Activated T-helper 17 cell treated with anti-CD3 and anti-CD28 coated beads, Interleukin-2, amount 50 U/mL, for 72 hours (primary cell): ENCODE measurements around the gene GCA. TPM values are rescaled to one million over a fixed set of nuclear protein-coding genes. Genes with fewer than 3 reads are reported as not detected.

Source experiments
- ATAC-seq: fragments of 150-1000 bp; cut with Tn5 transposase; replicated peaks from 2 replicates; pipeline ENCODE4 v1.10.0; 2021; ENCODE audit warnings: mild to moderate bottlenecking, moderate library complexity
- H3K27ac Mint-ChIP-seq: one replicate; pipeline ENCODE4 v1.8.0; 2022; ENCODE audit warnings: mixed read lengths
- H3K27me3 Mint-ChIP-seq: one replicate; pipeline ENCODE4 v1.8.0; 2022; ENCODE audit warnings: mixed read lengths
- H3K36me3 Mint-ChIP-seq: one replicate; pipeline ENCODE4 v1.8.0; 2022; ENCODE audit warnings: low read depth, mild to moderate bottlenecking, mixed read lengths
- H3K4me1 Mint-ChIP-seq: one replicate; pipeline ENCODE4 v1.8.0; 2022; ENCODE audit warnings: mixed read lengths
- H3K4me3 Mint-ChIP-seq: one replicate; pipeline ENCODE4 v1.8.0; 2022; ENCODE audit warnings: mild to moderate bottlenecking, mixed read lengths
- H3K9me3 Mint-ChIP-seq: one replicate; pipeline ENCODE4 v1.8.0; 2022; ENCODE audit warnings: mixed read lengths
- total RNA-seq, 2 donors: library from RNA; stranded (reverse); gene quantifications; one replicate each; pipeline ENCODE4 v1.2.3, GENCODE V29; 2022

GCA gene
- total RNA-seq, 2 donors from 2014 or later: 23.4 to 31.2 TPM

DNA sequence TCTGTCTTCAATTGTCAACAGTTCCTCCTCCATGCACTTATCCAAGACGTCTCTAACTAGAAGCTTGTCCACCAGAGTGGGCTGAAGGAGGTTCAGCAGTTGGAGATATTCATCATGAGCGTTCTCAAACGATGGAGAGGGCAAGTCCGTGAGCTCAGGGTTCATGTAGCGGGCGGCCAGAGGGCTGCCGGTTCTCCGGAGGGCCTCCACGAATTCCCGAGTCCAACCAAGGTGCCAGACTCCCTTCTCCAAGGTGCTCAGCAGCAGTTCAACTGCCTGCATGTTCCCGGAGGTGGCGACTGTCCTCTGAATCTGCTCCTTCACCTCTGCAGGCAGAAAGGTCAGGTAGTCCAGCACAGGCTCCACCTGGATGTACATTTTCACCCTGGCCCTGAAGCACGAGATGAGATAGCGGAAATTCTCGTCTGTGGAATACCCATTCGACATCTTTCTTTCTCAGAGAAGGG, 26.0 kb upstream of the GCA start:
- H3K4me1 Mint-ChIP-seq: peaks cover 32% of the 10 kb centered on the region
- H3K4me3 Mint-ChIP-seq: peak overlapping the region; percentile 99
- no peaks in the 10 kb centered on the region for H3K9me3 Mint-ChIP-seq
- ATAC-seq: peak; percentile 10
- no peaks in the 10 kb centered on the region for H3K27me3 Mint-ChIP-seq
- H3K27ac Mint-ChIP-seq: peak overlapping the region; percentile 99
- peaks cover 19% of the 10 kb centered on the region for H3K36me3 Mint-ChIP-seq

DNA sequence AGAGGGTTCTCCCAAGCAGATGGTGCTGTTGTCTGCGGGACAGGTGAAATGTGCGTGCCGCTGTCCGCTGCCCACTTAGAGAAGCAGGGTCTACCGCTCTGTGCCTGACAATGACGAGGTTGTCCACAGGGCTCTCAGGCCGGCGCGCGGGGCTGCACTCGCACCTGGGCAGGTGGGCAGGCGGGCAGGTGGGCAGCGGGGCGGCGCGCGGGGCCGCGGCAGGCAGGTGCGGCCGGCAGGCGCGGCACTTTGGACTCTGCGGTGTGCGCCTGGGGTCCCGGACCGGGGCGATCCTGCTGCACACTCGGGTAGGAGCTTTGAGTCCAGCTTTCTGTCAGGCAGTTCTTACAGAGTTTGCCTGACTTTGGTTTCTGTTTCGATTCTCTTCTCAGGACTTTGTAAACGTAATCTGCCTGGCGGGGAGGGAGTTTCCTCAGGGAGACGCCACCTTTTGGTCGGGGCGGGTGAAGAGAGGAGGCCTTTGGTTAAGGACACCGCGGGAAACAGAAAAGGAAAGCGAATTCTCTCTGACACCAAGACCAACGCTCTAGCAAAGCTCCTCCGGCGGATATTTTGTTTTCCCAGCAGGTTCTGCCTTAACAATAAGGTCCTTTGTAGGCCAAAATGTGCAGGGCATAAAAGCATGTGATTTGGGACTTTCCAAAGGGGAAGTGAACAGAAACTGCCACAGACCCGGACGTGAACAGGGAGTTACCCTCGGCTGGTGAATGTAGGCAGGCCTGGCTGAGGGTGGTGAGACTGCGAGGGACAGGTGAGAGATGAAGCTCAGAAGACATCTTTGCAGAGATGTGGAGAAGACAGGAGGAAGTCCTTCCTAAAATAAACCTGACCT, 25.4 kb upstream of the GCA start, which contains the start of gene IFIH1:
Gene IFIH1, minus strand, starts transcription at position 357 of the 853 bp plus-strand sequence. CDS start 377 bp downstream, outside the sequence.
- Mint-ChIP-seq H3K27ac (peak within 1 kb of the TSS; percentile 99), H3K9me3 (no peaks in the 10 kb centered on the region), H3K36me3 (peaks cover 19% of the 10 kb centered on the region), H3K4me3 (peak within 1 kb of the TSS; percentile 99), H3K4me1 (peaks cover 31% of the 10 kb centered on the region), H3K27me3 (no peaks in the 10 kb centered on the region)
- peak; percentile 91 for ATAC-seq

DNA sequence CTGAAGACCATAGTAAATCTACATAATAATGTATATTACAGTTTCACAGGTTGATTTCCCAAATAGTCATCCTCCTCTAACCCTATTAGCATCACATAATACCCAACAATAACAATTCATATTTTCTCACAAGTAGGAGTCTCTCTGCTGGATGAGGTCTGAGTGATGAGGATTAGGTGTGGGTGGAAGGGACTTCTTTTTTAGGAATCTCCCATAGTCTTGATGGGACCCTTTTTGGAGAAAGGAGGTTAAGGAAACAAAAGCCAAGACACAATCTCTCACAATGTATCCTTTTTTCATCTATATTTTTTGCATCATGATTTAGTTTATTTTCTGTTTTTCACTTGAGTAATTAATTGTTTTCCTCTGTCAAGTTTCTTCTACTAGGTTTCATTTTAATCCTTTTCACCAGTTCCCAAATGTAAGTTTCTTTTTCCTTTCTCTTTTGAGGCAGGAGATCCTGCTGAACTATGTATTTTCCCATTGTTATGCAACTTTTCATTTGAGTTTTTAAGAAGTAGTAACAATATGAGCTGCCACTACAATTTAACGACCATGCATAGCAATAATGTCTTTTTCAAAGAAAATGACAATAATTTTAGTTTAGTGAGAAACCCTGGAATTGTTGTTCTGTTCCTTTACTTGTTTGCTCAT, 22.9 kb upstream of the GCA start:
- ATAC-seq: no peak
- Mint-ChIP-seq H3K4me3 (peak overlapping the region; percentile 99), H3K27ac (no peak overlapping the region), H3K4me1 (peaks cover 21% of the 10 kb centered on the region), H3K9me3 (no peaks in the 10 kb centered on the region), H3K27me3 (no peaks in the 10 kb centered on the region), H3K36me3 (peaks cover 13% of the 10 kb centered on the region)

DNA sequence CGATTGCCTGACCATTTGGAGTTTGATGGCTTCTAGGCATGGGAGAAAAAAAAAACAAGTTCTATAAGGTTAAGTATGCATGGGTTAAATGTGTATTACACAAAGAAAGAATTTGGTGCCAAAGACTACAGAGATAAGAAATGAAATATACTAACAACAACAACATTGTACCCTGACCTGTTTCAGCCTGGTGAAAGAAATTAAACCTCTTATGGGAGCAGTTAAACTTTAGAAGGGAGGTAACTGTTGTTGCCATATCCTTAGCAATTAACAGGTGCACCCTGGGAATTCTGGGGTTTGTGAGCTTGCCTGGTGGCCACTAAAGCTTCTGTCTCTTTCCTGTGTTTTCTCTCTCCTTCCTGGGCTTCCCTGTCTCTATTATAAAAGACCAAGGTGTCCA, 19.0 kb upstream of the GCA start:
- Mint-ChIP-seq H3K4me3 (no peak overlapping the region), H3K9me3 (no peaks in the 10 kb centered on the region), H3K27me3 (no peaks in the 10 kb centered on the region), H3K4me1 (peaks cover 11% of the 10 kb centered on the region), H3K36me3 (no peaks in the 10 kb centered on the region), H3K27ac (no peak overlapping the region)
- no peak for ATAC-seq

DNA sequence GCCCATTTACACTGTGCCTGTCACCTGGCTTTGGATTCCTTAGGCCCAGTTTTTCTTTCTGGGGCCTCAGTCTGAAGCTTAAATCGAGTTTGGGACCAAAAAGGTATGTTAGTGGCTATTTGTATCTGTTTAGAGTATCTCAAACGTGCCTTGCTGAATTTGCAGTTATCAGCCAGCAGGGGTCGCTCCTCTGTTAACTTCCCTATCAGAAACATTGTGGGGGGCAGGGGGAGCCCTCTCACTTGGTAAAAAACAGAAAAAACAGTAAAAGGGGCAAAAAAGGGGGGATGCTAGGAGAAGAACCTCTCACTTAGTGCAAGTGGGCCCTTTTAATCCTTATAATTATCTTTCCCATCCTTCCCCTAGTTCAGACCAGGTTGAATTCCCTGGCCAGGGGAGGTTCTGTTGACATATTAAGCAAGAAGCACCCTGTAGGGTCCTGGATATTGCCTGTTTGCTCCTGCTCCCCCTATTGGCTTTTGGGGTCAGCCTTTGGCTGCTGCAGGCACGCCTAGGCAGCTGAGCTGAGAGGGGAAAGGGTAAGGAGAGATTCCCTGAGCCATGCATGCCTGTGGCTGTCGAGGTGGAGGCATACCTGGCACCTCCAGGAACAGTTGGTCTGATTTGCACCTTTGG, 16.7 kb upstream of the GCA start:
- Mint-ChIP-seq H3K9me3 (no peaks in the 10 kb centered on the region), H3K27me3 (no peaks in the 10 kb centered on the region), H3K27ac (no peak overlapping the region), H3K36me3 (no peaks in the 10 kb centered on the region), H3K4me1 (no peaks in the 10 kb centered on the region), H3K4me3 (no peak overlapping the region)
- ATAC-seq: no peak

DNA sequence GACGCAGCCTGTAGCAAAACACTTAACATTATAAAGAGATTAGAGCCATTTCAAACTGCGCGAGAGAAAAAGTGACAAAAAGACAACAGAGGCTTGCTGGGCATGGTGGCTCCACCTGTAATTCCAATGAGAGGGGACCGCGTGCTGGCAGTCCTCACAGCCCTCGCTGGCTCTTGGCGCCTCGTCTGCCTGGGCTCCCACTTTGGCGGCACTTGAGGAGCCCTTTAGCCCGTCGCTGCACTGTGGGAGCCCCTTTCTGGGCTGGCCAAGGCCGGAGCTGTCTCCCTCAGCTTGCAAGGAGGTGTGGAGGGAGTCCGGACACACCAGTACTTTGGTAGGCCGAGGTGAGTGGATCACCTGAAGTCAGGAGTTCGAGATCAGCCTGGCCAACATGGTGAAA, 16.1 kb upstream of the GCA start:
- Mint-ChIP-seq H3K27me3 (no peaks in the 10 kb centered on the region), H3K27ac (no peak overlapping the region), H3K36me3 (no peaks in the 10 kb centered on the region), H3K4me3 (no peak overlapping the region), H3K9me3 (no peaks in the 10 kb centered on the region), H3K4me1 (no peaks in the 10 kb centered on the region)
- no peak for ATAC-seq

DNA sequence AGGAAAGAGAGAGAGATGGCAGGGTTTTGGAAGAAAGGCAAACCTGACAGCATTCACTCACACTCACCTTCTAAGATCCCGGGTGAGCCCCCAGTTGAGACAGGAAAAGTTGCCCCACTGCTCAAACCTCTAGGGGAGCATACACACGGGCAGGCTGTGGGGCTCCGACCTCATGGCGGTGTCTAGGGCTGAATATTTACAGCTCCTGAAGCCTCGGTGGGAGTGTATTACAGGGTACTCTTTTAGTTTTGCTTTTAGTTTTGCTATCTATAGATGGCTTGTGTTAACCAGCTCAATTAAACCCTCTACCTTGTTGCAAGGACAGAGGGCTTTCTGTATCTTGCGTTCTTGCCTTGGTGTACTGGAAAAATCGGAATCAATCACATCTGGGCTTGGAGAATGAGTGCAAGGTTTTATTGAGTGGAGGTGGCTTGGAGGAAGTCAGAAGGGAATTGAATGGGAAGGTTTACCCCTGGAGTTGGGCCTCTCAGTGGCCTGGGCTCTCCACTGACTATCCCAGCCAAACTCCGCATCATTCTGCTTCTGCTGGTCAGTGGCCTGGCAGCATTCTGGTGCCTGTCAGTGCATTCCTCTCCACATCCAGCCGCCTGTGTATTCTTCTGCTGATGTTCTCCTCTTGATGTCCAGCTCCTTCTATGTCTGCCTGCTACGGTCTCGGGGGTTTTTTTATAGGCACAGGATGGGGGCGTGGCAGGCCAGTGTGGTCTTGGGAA, 15.3 kb upstream of the GCA start:
- ATAC-seq: no peak
- Mint-ChIP-seq H3K27ac (no peak overlapping the region), H3K36me3 (no peaks in the 10 kb centered on the region), H3K27me3 (no peaks in the 10 kb centered on the region), H3K4me1 (no peaks in the 10 kb centered on the region), H3K9me3 (no peaks in the 10 kb centered on the region), H3K4me3 (no peak overlapping the region)

DNA sequence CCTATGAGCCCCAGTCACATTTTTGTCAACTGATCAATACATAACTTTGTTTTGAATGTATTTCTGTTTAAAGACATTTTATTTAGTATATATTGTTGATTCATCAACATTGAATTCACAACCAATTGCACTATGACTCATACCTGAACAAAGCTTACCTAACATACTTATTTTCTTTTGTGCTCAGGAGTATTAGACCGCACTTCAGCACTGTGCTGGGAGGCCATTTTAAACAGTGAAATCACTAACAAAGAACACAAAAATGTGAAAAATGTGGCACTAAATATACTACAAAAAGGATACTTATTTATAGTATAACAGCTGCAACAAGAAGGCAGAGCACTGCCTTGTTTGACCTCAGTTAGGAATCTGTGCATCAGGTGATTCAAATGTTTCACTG, 13.1 kb upstream of the GCA start:
- Mint-ChIP-seq H3K27me3 (no peaks in the 10 kb centered on the region), H3K9me3 (no peaks in the 10 kb centered on the region), H3K27ac (no peak overlapping the region), H3K36me3 (no peaks in the 10 kb centered on the region), H3K4me3 (no peak overlapping the region), H3K4me1 (no peaks in the 10 kb centered on the region)
- ATAC-seq: no peak

GRCh38 chr2:162333968-162334367, 10.0 kb upstream of the GCA start:
- Mint-ChIP-seq H3K36me3 (no peaks in the 10 kb centered on the region), H3K4me1 (no peaks in the 10 kb centered on the region), H3K9me3 (no peaks in the 10 kb centered on the region), H3K4me3 (no peak overlapping the region), H3K27me3 (no peaks in the 10 kb centered on the region), H3K27ac (no peak overlapping the region)
- peak; percentile 44 for ATAC-seq

DNA sequence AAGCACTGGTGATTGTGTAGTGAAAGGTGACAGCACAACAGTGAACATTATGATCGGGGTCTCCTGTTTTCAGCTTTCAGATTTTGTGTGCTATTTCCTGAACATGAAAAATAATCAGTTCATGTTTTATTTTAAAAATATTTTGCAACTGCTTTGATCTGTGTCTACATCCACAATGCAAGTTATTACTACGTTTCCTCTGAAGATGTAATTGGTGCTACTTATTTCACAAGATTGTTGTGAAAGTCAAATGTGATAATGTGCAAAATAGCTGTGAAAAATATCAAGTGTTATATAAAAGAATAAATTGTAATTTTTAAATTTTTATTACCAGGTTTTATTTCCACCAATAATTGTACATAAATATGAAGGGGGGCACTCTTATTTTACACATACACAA, 6.1 kb upstream of the GCA start:
- H3K4me1 Mint-ChIP-seq: no peaks in the 10 kb centered on the region
- H3K27me3 Mint-ChIP-seq: no peaks in the 10 kb centered on the region
- no peak for ATAC-seq
- H3K27ac Mint-ChIP-seq: no peak overlapping the region
- H3K36me3 Mint-ChIP-seq: no peaks in the 10 kb centered on the region
- no peak overlapping the region for H3K4me3 Mint-ChIP-seq
- H3K9me3 Mint-ChIP-seq: no peaks in the 10 kb centered on the region

- ATAC-seq: no peak
- H3K27me3 Mint-ChIP-seq: no peaks in the 10 kb centered on the region
- H3K4me1 Mint-ChIP-seq: no peaks in the 10 kb centered on the region
- H3K36me3 Mint-ChIP-seq: no peaks in the 10 kb centered on the region
- H3K27ac Mint-ChIP-seq: no peak overlapping the region
- no peaks in the 10 kb centered on the region for H3K9me3 Mint-ChIP-seq
- no peak overlapping the region for H3K4me3 Mint-ChIP-seq
Measured at GRCh38 chr2:162340822-162341221, 3.1 kb upstream of the GCA start.

GRCh38 chr2:162342321-162342720, 1.6 kb upstream of the GCA start:
- Mint-ChIP-seq H3K27ac (no peak overlapping the region), H3K9me3 (no peaks in the 10 kb centered on the region), H3K36me3 (no peaks in the 10 kb centered on the region), H3K27me3 (no peaks in the 10 kb centered on the region), H3K4me3 (peak overlapping the region; percentile 93), H3K4me1 (no peaks in the 10 kb centered on the region)
- ATAC-seq: no peak

- H3K4me1 Mint-ChIP-seq: no peaks in the 10 kb centered on the region
- H3K4me3 Mint-ChIP-seq: peak overlapping the region; percentile 93
- no peaks in the 10 kb centered on the region for H3K9me3 Mint-ChIP-seq
- no peaks in the 10 kb centered on the region for H3K36me3 Mint-ChIP-seq
- no peaks in the 10 kb centered on the region for H3K27me3 Mint-ChIP-seq
- no peak overlapping the region for H3K27ac Mint-ChIP-seq
- ATAC-seq: no peak
Measured at GRCh38 chr2:162342841-162343240, 1.1 kb upstream of the GCA start.

GRCh38 chr2:162343492-162343823, 474 bp upstream of the GCA start:
- no peaks in the 10 kb centered on the region for H3K4me1 Mint-ChIP-seq
- H3K9me3 Mint-ChIP-seq: no peaks in the 10 kb centered on the region
- H3K27ac Mint-ChIP-seq: peak overlapping the region; percentile 86
- no peaks in the 10 kb centered on the region for H3K27me3 Mint-ChIP-seq
- ATAC-seq: no peak
- H3K4me3 Mint-ChIP-seq: peak overlapping the region; percentile 93
- no peaks in the 10 kb centered on the region for H3K36me3 Mint-ChIP-seq
